Jurkat, Clone E6-1 (cell line): ENCODE measurements around the gene MEIKIN.
A peak's percentile ranks its signal among the peaks of the same experiment; 100 is the strongest.
"Not testable (repeated sequence)": the region's sequence is repeated elsewhere in the genome, so short reads cannot be mapped to it uniquely, and the experiment has no call there.

Source experiments
- DNase-seq: peaks from one replicate; pipeline ENCODE4 v3.0.0-alpha.2; 2011; ENCODE audit warnings: low read depth, low spot score
- H3K4me3 ChIP-seq: 2 replicates; pipeline ENCODE4 v1.5.1; 2011; ENCODE audit warnings: mild to moderate bottlenecking, low read length, control low read depth, moderate library complexity

MEIKIN gene

GRCh38 chr5:131832702-131833101, 112.8 kb downstream of the MEIKIN start:
- H3K4me3 ChIP-seq, DNase-seq: not testable (repeated sequence)

DNA sequence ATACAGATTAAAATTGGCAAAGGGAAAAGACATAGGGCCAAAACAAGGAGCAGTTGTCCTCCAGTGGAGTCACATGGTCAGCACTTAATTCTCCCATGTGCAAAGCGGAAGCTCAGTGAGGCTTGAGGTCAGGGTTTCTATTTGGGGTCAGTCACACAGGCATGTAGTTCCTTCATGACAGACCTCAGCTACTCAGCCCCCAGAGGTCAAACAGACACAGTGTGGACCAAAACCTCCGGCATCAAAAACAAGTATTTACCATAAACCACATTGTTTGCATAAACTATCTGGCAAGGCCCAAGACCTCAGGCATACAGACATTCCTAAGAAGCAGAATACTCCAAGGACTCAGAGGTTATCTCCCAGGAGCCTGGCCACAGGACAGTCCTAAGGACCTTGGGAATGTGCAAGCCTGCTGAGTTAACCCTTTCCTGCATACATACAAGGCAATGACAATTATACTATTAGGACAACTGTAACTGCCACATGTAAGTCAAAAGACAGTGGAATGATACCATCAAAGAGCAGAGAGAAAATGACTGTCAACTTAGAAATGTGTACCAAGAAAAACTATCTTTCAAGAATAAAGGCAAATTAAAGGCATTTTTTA, 120.0 kb downstream of the MEIKIN start:
- no peak for DNase-seq
- H3K4me3 ChIP-seq = no peak overlapping the region

- no peak for DNase-seq
- no peak overlapping the region for H3K4me3 ChIP-seq
Observed at GRCh38 chr5:131824631-131825030, 120.8 kb downstream of the MEIKIN start.

GRCh38 chr5:131821221-131821620, 124.2 kb downstream of the MEIKIN start:
- no peak for DNase-seq
- H3K4me3 ChIP-seq = no peak overlapping the region

DNA sequence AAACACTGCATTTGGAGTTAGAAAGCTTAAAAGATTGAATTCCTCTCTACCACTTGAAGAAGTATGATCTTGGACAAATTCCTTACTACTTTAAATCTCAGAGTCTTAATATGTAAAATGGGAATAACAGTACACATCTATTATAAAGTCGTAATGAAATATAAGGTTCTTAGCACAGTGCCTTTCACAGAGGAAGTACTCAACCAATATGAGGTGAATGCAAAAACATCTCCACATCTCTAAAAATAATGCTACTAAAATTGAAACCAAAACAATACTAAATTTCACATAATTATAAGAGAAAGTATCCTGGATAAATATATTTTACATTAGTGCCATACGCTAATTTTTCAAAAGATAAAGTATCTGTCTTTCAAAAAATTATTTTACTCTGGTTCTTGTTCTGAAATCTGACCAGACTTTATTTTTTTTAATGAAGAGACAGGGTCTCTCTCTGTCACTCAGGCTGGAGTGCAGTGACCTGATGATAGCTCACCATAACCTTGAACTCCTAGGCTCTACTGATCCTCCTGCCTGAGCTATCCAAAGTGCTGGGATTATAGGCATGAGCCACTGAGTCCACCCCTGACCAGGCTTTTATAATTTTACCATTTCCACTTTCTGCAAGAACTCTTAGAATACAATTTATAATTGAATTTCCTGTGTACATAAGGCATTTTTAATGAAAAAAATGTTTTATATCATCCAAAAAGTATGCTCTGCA, 127.3 kb downstream of the MEIKIN start:
- DNase-seq = no peak
- no peak overlapping the region for H3K4me3 ChIP-seq

- DNase-seq = no peak
- no peak overlapping the region for H3K4me3 ChIP-seq
Observed at GRCh38 chr5:131814990-131815389, 130.5 kb downstream of the MEIKIN start.

DNA sequence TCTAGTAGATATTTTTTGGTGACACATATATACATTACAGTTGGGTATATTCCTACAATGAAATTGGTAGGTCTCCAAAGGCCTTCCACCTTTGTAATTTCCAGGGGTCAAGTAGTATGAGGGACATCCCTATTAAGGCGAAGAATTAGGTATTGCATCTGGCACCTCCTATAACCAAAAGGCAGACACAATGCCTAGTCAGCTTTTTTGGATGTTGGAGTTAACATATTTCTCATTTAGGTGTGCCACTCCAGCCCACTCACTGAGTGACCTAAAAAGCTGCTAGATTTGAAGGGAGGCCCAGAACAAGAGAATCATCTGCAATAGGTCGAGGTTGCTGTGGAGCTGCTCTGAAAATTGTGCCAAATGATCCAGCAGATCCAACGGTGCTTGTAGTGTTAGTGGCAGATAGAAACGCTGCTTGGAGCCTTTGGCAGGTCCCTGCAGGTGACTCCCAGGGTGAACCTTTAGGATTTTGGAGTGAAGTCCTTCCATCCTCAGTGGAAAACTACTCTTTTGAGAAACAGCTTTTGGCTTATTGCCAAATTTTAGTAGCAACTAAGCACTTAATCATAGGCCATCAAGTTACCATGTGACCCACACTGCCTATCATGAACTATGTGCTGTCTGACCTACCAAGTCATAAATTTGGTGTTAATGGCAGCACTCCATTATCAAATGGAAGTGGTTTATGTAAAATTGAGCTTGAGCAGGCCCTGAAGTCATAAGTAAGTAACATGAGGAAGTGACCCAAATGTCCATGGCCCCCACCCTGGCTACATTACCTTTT, 132.9 kb downstream of the MEIKIN start:
- H3K4me3 ChIP-seq = no peak overlapping the region
- no peak for DNase-seq

DNA sequence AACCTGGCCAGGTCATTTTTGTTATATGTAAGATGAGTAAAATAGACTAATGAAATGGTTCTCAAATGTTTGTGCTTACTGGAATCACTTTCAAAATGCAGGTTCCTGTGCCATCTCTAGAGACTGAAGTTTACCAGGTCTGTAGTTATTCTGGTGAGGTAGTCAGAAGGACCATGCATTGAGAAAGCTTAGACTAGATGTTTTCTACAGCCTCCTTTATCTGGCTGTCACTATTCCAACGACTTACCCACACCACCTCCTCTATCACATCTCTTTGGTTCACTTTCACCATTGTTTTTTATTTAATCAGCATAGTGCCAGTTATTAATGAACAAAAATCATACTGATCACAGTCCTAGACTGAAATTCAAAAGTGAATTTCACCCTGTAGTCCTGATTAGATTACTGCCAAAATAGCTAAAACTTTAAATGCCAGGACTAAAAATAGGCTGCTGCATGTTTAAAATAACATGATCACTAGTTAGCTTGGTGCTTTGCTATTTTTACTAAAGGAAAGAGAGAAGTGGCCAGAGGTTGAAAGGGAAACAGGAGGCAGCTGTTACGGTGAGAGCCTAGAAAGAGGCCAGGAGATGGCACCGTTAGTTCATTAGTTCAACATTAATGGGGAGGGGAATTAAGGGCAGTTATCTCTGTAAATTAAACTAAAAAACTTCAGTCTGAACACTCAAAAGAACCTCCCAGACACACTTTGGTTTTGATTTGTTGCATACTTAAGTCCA, 134.8 kb downstream of the MEIKIN start:
- H3K4me3 ChIP-seq = no peak overlapping the region
- DNase-seq = no peak

DNA sequence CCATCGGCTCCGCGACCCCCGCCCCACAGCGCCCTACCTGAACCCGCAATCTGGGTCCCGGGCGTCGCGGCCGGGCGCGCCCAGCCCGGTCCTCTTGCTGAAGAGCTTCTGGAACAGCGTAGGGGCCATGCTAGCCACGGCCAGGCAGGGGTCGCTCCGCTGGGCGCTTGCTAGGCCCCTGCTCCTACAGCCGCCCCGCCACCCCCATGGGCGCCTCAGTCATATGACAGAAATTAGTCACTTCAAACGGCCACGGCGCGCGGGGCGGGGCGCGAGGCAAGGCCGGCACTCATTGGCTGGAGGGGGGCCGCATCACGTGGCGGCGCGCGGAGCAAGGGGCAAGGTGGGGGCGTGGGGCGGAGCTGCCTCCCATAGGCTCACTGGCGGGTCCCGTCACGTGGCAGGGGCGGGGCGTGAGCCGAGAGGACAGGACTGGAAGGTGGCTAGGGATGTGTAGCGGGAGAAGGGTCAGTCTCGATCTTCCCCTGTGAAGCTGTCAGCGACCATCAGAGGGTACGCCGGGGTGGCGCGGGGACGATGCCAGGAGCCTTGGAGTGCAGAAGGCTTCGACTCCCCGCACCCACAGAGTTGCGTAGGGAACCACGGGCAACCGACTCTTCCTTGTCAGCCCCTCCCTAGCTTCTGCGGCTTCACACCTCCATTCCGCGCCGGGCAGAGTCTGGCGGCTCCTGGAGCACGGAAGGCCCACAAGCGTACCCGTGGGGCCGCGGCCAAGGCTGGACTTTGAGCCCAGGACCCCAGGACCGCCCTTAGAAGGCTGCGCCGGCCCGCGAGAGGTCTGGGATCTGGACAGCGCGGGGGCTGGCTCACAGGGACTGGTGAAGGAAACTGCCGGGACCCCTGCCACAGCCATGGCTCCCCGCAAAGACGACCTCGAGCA, 148.4 kb downstream of the MEIKIN start, which contains the start of gene FNIP1:
Gene FNIP1, minus strand, starts transcription at position 225 of the 901 bp plus-strand sequence. Its CDS starts 96 bp downstream, at position 129.
- peak within 1 kb of the TSS; percentile 80 for H3K4me3 ChIP-seq

GRCh38 chr5:131795879-131796792, 149.3 kb downstream of the MEIKIN start:
- DNase-seq = no peak

More for the DNA sequence above, 148.4 kb downstream of the MEIKIN start, which contains the start of gene FNIP1:
- DNase-seq = peak; percentile 88

GRCh38 chr5:131795228-131795627, 150.2 kb downstream of the MEIKIN start:
- DNase-seq = no peak
- H3K4me3 ChIP-seq = peak overlapping the region; percentile 80; the same call in 1 of the 2 replicates

More at GRCh38 chr5:131795879-131796792, 149.3 kb downstream of the MEIKIN start:
- peak overlapping the region; percentile 80 for H3K4me3 ChIP-seq

- no peak overlapping the region for H3K4me3 ChIP-seq
- DNase-seq = no peak
Observed at GRCh38 chr5:131794586-131794985, 150.9 kb downstream of the MEIKIN start.

DNA sequence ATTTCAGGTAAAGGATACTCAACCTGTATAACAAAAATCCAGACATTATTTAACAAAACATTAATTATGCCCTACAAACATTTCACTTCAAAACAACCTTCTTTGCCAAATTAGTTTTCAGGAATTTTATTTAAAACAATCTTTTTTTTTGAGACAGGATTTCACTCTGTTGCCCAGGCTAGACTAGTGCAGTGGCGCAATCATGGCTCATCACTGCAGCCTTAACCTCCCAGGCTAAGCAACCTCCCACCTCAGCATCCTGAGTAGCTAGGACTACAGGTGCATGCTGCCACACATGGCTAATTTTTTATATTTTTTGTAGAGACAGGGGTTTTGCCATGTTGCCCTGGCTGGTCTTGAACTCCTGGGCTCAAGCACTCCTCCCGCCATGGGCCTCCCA, 152.6 kb downstream of the MEIKIN start:
- DNase-seq = peak; percentile 12

DNA sequence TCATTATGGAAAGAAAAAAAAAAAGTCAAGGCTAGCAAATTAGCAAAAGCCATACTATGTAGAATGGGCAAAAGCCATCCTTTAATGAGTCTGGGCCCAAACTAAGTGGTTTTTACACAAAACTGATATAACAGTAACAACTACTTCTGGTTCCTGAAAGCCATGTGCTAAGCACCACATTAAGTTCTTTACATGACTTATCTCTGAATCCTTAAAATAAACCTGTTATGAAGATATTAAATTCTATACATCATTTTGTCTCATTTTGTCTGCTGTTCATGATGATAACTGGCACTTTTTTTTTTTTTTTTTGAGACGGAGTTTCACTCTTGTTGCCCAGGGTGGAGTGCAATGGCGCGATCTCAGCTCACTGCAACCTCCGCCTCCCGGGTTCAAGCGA, 153.6 kb downstream of the MEIKIN start:
- no peak for DNase-seq

More for the DNA sequence above, 152.6 kb downstream of the MEIKIN start:
- H3K4me3 ChIP-seq = no peak overlapping the region

GRCh38 chr5:131790550-131790949, 154.9 kb downstream of the MEIKIN start:
- no peak overlapping the region for H3K4me3 ChIP-seq
- DNase-seq = no peak

More for the DNA sequence above, 153.6 kb downstream of the MEIKIN start:
- no peak overlapping the region for H3K4me3 ChIP-seq

DNA sequence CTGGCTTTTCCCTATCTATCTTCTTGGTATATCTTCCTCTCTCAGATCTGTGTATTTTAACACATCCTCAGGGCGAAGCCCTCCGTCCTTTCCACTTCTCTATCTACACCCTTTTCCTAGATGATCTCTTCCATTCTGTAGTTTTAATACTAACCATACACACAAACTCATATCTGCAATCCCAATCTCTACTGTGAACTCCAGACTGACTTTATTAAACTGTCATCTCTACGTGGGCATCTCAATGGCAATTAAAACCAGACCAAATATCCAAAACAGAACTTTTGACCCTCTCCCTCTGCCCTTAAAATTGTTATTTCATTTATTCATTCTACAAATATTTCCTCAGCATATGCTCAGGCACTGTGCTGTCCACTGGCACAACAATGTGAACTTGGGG, 155.7 kb downstream of the MEIKIN start:
- H3K4me3 ChIP-seq = no peak overlapping the region
- DNase-seq = no peak

DNA sequence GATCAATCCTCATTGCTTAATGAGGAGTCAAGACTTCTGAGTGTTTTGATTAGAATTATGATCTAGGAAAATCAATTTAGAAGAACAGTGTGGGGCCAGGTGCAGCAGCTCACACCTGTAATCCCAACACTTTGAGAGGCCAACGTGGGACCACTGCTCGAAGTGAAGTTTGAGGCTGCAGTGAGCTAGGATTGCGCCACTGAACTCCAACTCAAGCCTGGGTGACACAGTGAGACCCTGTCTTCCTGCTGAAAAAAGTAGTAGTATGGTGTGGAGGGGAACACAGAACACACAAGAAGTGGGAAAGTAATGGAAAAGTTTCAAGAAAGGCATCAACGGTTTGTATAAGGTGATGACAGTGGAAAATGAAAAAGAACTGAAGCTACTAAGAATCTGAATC, 157.7 kb downstream of the MEIKIN start:
- no peak overlapping the region for H3K4me3 ChIP-seq
- DNase-seq = no peak
